ENCODE data around the gene TALDO1. TPM values are rescaled to one million over a fixed set of nuclear protein-coding genes. Genes with fewer than 3 reads are reported as not detected.

The TALDO1 gene
- total and polyA plus RNA-seq, 3 donors from 2014 or later: 84.8 to 88.1 (median 86.6) TPM

DNA sequence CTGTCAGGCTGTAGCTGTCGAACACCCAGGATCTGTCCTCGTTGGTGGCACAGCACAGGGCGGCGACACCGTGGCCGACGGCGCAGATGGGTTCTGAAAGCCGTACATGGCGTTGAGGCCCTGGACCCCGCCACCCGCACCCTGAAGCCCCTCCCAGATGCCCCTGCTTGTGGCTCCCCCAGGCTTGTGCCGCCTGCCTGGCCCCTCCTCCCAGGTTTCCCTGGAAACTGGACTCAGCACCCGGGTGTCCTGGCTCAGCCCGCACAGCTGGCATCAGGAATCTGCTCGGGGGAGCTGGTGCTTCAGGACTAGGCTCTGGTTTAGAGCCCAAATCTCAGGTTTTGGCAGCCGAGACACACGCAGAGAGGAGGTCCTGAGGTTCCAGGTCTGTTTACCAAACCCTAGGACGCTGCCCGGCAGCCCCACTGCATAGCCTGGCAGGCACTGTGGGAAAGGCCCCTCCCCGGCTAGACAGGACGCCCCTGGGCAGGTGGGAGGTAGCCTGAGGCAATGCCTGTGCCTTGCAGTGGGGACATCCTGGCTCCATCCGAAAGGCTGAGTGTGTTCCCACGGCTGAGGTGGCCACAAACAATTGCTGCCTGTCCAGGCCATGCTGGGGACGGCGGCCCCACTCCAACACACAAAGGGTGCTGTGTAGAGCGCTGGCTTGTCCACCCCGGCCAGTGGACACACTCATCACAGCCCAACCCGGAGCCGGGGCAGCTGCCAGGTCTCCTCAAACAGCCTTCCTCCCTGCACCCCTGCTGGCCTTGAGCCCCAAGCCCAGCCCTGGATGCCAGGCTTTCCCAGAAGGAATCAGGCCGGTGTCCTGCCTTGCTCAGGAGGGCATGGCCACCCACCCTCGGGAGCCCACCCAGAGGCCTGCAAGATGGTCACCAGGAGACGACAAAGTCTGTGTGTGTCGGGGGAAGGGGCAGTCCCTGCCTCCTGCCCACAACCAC is 25.4 kb downstream of the TALDO1 start:
- no peaks in the 10 kb centered on the region for H3K9me3 ChIP-seq
- intact Hi-C loops (cut with DNase I; ENCODE audit: low total_unique reads): no loop called here
- H3K27me3 ChIP-seq: no peaks in the 10 kb centered on the region
- TF ChIP-seq POLR2A (IDR thresholded peaks at IDR 0.05): no peak
- no peak for TF ChIP-seq CTCF (IDR thresholded peaks at IDR 0.05)
- H3K4me1 ChIP-seq: peaks cover 23% of the 10 kb centered on the region
- peak; percentile 67 for DNase-seq
- H3K27ac ChIP-seq: no peak overlapping the region
- H3K4me3 ChIP-seq: no peak overlapping the region
- no peaks in the 10 kb centered on the region for H3K36me3 ChIP-seq (ENCODE audit: low read depth, missing control alignments)
- 59 to 82% methylated on average over 18 to 34 of the region's 34 CpGs for WGBS, 2 donors

DNA sequence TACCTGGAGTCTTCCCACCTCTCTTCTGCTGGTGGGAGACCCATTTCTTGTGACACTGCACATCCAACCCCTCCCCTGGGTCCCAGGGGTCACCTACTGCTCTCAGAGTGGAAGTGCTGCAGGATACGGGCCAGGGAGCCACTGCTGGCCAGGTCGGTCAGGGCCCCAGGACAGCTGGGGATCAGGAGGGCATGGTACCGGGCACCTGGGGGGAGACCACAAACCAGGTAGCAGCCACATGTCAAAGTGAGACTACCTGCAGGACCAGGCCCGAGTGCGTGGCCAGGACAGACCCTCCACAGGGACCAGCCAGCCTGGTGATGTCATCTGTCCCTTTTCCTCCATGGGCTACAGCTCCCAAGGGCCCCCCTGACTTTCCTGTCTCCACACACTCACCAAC is 26.2 kb downstream of the TALDO1 start:
- H3K27ac ChIP-seq: peak overlapping the region in 1 of 2 donors; percentile 9
- peaks cover 28% of the 10 kb centered on the region for H3K4me1 ChIP-seq
- no peak for DNase-seq
- TF ChIP-seq POLR2A (IDR thresholded peaks at IDR 0.05) (no peak), CTCF (IDR thresholded peaks at IDR 0.05) (no peak)
- H3K27me3 ChIP-seq: no peaks in the 10 kb centered on the region
- no peaks in the 10 kb centered on the region for H3K9me3 ChIP-seq
- H3K4me3 ChIP-seq: no peak overlapping the region
- 75 to 100% methylated on average over 4 to 5 of the region's 5 CpGs for WGBS, 2 donors
- H3K36me3 ChIP-seq (ENCODE audit: low read depth, missing control alignments): no peaks in the 10 kb centered on the region
- intact Hi-C loops (cut with DNase I; ENCODE audit: low total_unique reads): no loop called here

DNA sequence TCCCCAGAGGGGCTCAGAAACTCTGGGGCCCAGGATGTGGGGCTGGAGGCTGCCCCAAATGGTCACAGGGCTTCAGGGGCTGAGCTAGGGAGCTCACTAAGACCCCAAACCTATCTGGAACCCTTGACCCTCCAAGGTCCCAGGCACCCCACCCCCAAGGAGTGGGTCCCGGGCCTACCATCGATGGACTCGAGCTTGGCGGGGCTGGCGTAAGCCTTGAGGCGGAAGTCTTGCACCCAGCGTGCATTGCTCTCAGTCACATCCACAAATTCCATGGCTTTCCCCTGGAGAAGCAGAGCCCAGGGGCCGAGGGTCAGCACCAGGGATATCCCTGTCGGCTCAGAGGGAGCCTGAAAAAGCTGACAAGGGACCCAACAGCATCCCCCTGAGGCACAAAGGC is 26.6 kb downstream of the TALDO1 start:
- Histone ChIP-seq H3K4me1 (peaks cover 30% of the 10 kb centered on the region), H3K4me3 (no peak overlapping the region), H3K9me3 (no peaks in the 10 kb centered on the region), H3K27me3 (no peaks in the 10 kb centered on the region), H3K36me3 (ENCODE audit: low read depth, missing control alignments) (no peaks in the 10 kb centered on the region), H3K27ac (peak overlapping the region in 1 of 2 donors; percentile 9)
- no peak for DNase-seq
- TF ChIP-seq CTCF (IDR thresholded peaks at IDR 0.05) (no peak), POLR2A (IDR thresholded peaks at IDR 0.05) (no peak)
- intact Hi-C loops (cut with DNase I; ENCODE audit: low total_unique reads): no loop called here
- whole genome bisulfite sequencing, 2 donors: 85 to 90% methylated on average over 2 to 9 of the region's 9 CpGs

DNA sequence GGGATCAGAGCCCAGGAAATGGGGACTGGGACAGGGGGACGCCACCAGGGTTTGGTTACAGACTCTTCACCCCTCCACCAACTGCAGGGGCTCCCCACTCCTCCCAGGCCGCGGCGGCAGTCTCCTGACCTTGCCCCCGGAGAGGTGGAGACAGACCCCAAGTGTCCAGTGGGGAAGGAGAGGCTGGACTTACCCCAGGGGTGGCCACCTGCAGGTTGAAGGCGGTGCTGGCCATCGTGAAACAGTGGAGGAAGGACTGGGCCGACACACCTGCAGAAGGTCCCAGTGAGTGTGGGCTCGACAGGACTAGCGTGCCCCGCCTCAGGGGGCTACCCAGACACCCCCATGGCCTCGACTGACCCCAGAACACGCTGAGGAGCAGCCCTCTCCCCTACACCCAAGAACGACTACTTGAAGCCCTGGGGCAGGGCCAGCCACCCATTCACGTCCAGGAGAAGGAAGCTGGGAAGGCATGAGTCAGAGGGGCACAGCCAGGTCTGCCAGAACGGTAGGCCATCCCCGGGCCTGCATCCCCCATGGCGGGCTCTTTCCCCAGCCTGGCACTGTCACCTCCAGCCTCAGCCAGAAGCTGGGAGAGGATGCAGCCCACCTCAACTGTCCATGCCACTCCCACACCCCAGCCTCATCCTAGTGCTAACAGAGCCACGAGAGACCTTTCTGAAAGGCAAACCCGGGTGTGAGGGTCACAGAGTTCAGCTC is 27.8 kb downstream of the TALDO1 start:
- Histone ChIP-seq H3K36me3 (ENCODE audit: low read depth, missing control alignments) (no peaks in the 10 kb centered on the region), H3K9me3 (no peaks in the 10 kb centered on the region), H3K27me3 (no peaks in the 10 kb centered on the region), H3K4me1 (peaks cover 30% of the 10 kb centered on the region), H3K4me3 (no peak overlapping the region), H3K27ac (peak overlapping the region in 1 of 2 donors; percentile 24)
- WGBS, 2 donors: 61 to 87% methylated on average over 7 to 20 of the region's 20 CpGs
- intact Hi-C loops (cut with DNase I; ENCODE audit: low total_unique reads): no loop called here
- DNase-seq: no peak
- TF ChIP-seq POLR2A (IDR thresholded peaks at IDR 0.05) (no peak), CTCF (IDR thresholded peaks at IDR 0.05) (no peak)

Measured in testis (tissue), 3 donors.